RWPE1 (cell line): Measurements from ENCODE around the gene REEP1.
A peak's percentile ranks its signal among the peaks of the same experiment; 100 is the strongest.

ENCODE experiments used
- CTCF ChIA-PET: fragments of 350-600 bp; sonication (Branson Sonifier 250); formaldehyde crosslinking; extraction: SDS; loops from one replicate; lab custom pipeline; 2021; lab: Yijun Ruan, JAX
- POLR2A ChIA-PET: fragments of 400-600 bp; formaldehyde crosslinking; extraction: SDS; loops from one replicate; lab custom pipeline; 2020; ENCODE audit warnings: antibody characterized with exemption; ENCODE audit not compliant: low non-redundant PET; lab: Yijun Ruan, JAX
- DNase-seq: peaks from one replicate; pipeline ENCODE4 v3.0.0; 2012; ENCODE audit warnings: low spot score
- H3K27ac ChIP-seq: fragments of 450-650 bp; 2 replicates; pipeline ENCODE4 v1.5.1; 2017
- CTCF ChIP-seq: fragments of 450-650 bp; conservative IDR thresholded peaks from 2 replicates; pipeline ENCODE4 v1.5.1; 2017; ENCODE audit warnings: low read depth, mild to moderate bottlenecking

The REEP1 gene

GRCh38 chr2:86195808-86196387, 141.5 kb downstream of the REEP1 start:
- ChIA-PET POLR2A (interaction anchor here (1.6 kb wide), 1 partner anchor 10 kb away, joined by 3 read pairs; no protein-coding TSS in a partner anchor), CTCF (interaction anchor here (1.2 kb wide), 1 partner anchor 176 kb away, joined by 4 read pairs; no protein-coding TSS in a partner anchor)
- peak overlapping the region; percentile 99 for H3K27ac ChIP-seq
- DNase-seq = no peak
- no peak for TF ChIP-seq CTCF

- ChIA-PET CTCF (interaction anchor here (0.6 to 1.2 kb wide), 2 partner anchors 13 to 177 kb away, joined by 4 to 5 read pairs; no protein-coding TSS in a partner anchor), POLR2A (interaction anchor here (1.6 kb wide), 1 partner anchor 9 kb away, joined by 3 read pairs; no protein-coding TSS in a partner anchor)
- H3K27ac ChIP-seq = peak within 1 kb of the TSS; percentile 99
- DNase-seq = peak; percentile 96
- TF ChIP-seq CTCF = no peak
These were observed 142.2 kb downstream of the REEP1 start, which contains the start of gene IMMT for GRCh38 chr2:86195055-86195807. IMMT (minus strand) TSS chr2:86195462; CDS start chr2:86195382, 80 bp downstream.

- H3K27ac ChIP-seq = peak overlapping the region; percentile 99
- CTCF ChIA-PET = interaction anchor here (1.2 kb wide), 1 partner anchor 178 kb away, joined by 4 read pairs; no protein-coding TSS in a partner anchor
- TF ChIP-seq CTCF = no peak
- POLR2A ChIA-PET = interaction anchor here (1.6 kb wide), 1 partner anchor 8 kb away, joined by 3 read pairs; no protein-coding TSS in a partner anchor
- no peak for DNase-seq
These were observed 142.7 kb downstream of the REEP1 start for GRCh38 chr2:86194751-86195054.

- ChIA-PET POLR2A (interaction anchor here (0.5 to 1.6 kb wide), 2 partner anchors 8 to 52 kb away, joined by 3 read pairs; no protein-coding TSS in a partner anchor), CTCF (no interaction called here)
- no peak for TF ChIP-seq CTCF
- peak overlapping the region; percentile 38; the same call in 1 of the 2 replicates for H3K27ac ChIP-seq
- DNase-seq = no peak
These were observed 143.4 kb downstream of the REEP1 start for GRCh38 chr2:86193901-86194567.

- no peak for DNase-seq
- CTCF ChIA-PET = no interaction called here
- POLR2A ChIA-PET = no interaction called here
- no peak for TF ChIP-seq CTCF
- H3K27ac ChIP-seq = no peak overlapping the region
These were observed 147.5 kb downstream of the REEP1 start for GRCh38 chr2:86189782-86190416.
